HepG2 (cell line): ENCODE data around the gene GPBAR1. TPM values are rescaled to one million over a fixed set of nuclear protein-coding genes. Genes with fewer than 3 reads are reported as not detected.
A peak's percentile ranks its signal among the peaks of the same experiment; 100 is the strongest.

Experiments
- ARID3A ChIP-seq: IDR thresholded peaks from 2 replicates; pipeline ENCODE4 v1.6.1; 2012; ENCODE audit warnings: low read depth, low read length, improper control_type of control experiment
- FOSL2 ChIP-seq: sonication (generic); formaldehyde crosslinking; IDR thresholded peaks from 2 replicates; pipeline ENCODE4 v1.4.0; 2020; ENCODE audit warnings: missing genetic modification reagents
- RERE ChIP-seq: IDR thresholded peaks from 2 replicates; pipeline ENCODE4 v1.6.1; 2016; ENCODE audit warnings: low read depth, missing genetic modification reagents, missing compliant biosample characterization
- RFX3 ChIP-seq: IDR thresholded peaks from 2 replicates; pipeline ENCODE4 v1.6.1; 2016; ENCODE audit warnings: missing biosample characterization, missing genetic modification reagents
- SNRNP70 ChIP-seq: fragments of 200-400 bp; formaldehyde crosslinking; IDR thresholded peaks from 2 replicates; pipeline ENCODE4 v1.6.1; 2017; ENCODE audit warnings: mild to moderate bottlenecking, low read depth, low read length, moderate library complexity
- TMF1 ChIP-seq: sonication (generic); formaldehyde crosslinking; IDR thresholded peaks from 2 replicates; pipeline ENCODE4 v1.8.1; 2022; ENCODE audit warnings: low read depth, missing genetic modification reagents
- ZFP37 ChIP-seq: sonication (generic); formaldehyde crosslinking; IDR thresholded peaks from 2 replicates; pipeline ENCODE4 v1.4.0; 2020; ENCODE audit warnings: missing genetic modification reagents, borderline replicate concordance
- ZNF234 ChIP-seq: sonication (generic); formaldehyde crosslinking; conservative IDR thresholded peaks from 2 replicates; pipeline ENCODE4 v1.5.1; 2020; ENCODE audit warnings: mild to moderate bottlenecking, missing genetic modification reagents
- ZNF530 ChIP-seq: sonication (generic); formaldehyde crosslinking; IDR thresholded peaks from 2 replicates; pipeline ENCODE4 v1.5.0; 2020; ENCODE audit warnings: low read depth, mild to moderate bottlenecking, missing genetic modification reagents
- polyA plus RNA-seq, 8 experiments: library from polyadenylated mRNA; depleted of rRNA in 3 of 8; stranded (reverse) in 7 of 8; unstranded in 1 of 8; fragments of >200 nt; fragmentation: Illumina TruSeq in 4 of 8; extraction: Trizol in 4 of 8; gene quantifications; 2 replicates each; pipeline versions ENCODE4 v1.2.1 to v1.2.3, GENCODE V29; 2011 to 2016; ENCODE audit warnings: low read depth in 4 of 8, missing spikeins in 1 of 8, mixed read lengths in 1 of 8; ENCODE audit not compliant: insufficient read depth in 1 of 8
- total RNA-seq, 5 experiments: library from RNA; depleted of rRNA; stranded (reverse); fragments of >200 nt; fragmentation: Illumina TruSeq; extraction: Trizol; gene quantifications; 2 replicates each; pipeline ENCODE4 v1.2.3, GENCODE V29; 2016; ENCODE audit warnings: low read depth in 1 of 5

Gene GPBAR1
- total and polyA plus RNA-seq, 2 of the 13 experiments (the other 11 are each of a cell fraction or from before 2014, with no cell fraction given) = 0.05 to 0.09 TPM

GRCh38 chr2:218216674-218217359, 44.0 kb upstream of the GPBAR1 start, which contains the start of gene ARPC2 (continued):
- TF ChIP-seq TMF1 (CRISPR knock-in tag) = no peak
- TF ChIP-seq ARID3A = no peak
- no peak for TF ChIP-seq ZFP37 (CRISPR knock-in tag)
- no peak for TF ChIP-seq ZNF234 (CRISPR knock-in tag)
- TF ChIP-seq RFX3 = 0 out of 2 replicates have a peak, but pooled peaks have one; percentile 37
- no peak for TF ChIP-seq SNRNP70
- 0 out of 2 replicates have a peak, but pooled peaks have one; percentile 42 for TF ChIP-seq FOSL2 (CRISPR knock-in tag)
- no peak for TF ChIP-seq ZNF530 (CRISPR knock-in tag)
- TF ChIP-seq RERE (CRISPR knock-in tag) = no peak; the same call in 1 of the 2 replicates
- TF ChIP-seq, all 625 proteins: peak for 285
